ENCODE data around the gene HOXD11.

GRCh38 chr2:176129813-176130146 lies 22.7 kb downstream of the HOXD11 start:
- TF ChIP-seq CTCF (IDR thresholded peaks at IDR 0.05; ENCODE audit: low read length) = no peak
- no peak for TF ChIP-seq EZH2 (IDR thresholded peaks at IDR 0.05; ENCODE audit: borderline replicate concordance, low read length)
